Measurements from ENCODE around the gene PIAS4.

DNA sequence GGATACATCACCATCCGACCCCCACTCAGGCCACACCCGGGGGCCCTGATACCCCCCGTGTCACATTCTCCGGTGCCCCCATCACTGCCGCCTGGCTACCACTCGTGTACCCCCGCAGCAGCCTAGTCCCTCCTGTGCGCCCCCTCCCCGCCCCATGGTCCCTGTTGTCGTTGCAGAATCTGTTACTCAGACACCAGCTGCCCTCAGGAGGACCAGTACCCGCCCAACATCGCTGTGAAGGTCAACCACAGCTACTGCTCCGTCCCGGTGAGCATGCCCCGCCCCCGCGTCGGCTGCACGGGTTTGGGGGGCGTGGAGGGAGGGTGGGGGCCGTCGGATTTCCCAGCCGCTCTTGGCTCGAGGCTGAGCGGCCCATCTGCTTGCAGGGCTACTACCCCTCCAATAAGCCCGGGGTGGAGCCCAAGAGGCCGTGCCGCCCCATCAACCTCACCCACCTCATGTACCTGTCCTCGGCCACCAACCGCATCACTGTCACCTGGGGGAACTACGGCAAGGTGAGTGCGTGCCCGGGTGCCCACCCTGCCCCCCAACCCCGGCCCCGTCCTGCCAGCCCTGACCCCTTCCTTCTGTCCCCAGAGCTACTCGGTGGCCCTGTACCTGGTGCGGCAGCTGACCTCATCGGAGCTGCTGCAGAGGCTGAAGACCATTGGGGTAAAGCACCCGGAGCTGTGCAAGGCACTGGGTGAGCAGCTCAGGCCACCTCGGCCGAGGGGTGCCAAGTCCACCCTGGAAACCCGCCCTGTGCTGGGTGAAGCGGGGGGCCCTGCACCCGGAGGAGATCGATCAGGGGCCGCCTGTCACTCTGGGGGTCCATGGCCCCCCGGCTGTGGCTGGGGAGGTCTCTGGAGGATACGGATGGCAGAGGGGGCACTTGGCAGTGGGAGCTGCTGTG is 21.1 kb downstream of the PIAS4 start:
- TF ChIP-seq ZNF639 (CRISPR knock-in tag; conservative IDR thresholded peaks at IDR 0.05 in 1 of 2, IDR thresholded peaks at IDR 0.05 in 1 of 2) (no peak), BHLHE40 (IDR thresholded peaks at IDR 0.05; ENCODE audit: low read length) (no peak), CTCF (IDR thresholded peaks at IDR 0.05 in 2 of 3, conservative IDR thresholded peaks at IDR 0.05 in 1 of 3; ENCODE audit: insufficient read depth in 2 of 3, low read depth in 1 of 3, low read length in 3 of 3) (no peak), YY1 (IDR thresholded peaks at IDR 0.05; ENCODE audit: borderline replicate concordance in 1 of 3, control insufficient read depth in 1 of 3, extremely low read depth in 1 of 3, insufficient read depth in 3 of 3, insufficient read length in 1 of 3, insufficient replicate concordance in 2 of 3, low read depth in 1 of 3, low read length in 2 of 3) (no peak), POLR2A (conservative IDR thresholded peaks at IDR 0.05) (no peak), HOXB6 (CRISPR knock-in tag; IDR thresholded peaks at IDR 0.05; ENCODE audit: borderline replicate concordance) (no peak), NFIC (IDR thresholded peaks at IDR 0.05) (no peak)
- TF ChIP-seq, protein P1, sequence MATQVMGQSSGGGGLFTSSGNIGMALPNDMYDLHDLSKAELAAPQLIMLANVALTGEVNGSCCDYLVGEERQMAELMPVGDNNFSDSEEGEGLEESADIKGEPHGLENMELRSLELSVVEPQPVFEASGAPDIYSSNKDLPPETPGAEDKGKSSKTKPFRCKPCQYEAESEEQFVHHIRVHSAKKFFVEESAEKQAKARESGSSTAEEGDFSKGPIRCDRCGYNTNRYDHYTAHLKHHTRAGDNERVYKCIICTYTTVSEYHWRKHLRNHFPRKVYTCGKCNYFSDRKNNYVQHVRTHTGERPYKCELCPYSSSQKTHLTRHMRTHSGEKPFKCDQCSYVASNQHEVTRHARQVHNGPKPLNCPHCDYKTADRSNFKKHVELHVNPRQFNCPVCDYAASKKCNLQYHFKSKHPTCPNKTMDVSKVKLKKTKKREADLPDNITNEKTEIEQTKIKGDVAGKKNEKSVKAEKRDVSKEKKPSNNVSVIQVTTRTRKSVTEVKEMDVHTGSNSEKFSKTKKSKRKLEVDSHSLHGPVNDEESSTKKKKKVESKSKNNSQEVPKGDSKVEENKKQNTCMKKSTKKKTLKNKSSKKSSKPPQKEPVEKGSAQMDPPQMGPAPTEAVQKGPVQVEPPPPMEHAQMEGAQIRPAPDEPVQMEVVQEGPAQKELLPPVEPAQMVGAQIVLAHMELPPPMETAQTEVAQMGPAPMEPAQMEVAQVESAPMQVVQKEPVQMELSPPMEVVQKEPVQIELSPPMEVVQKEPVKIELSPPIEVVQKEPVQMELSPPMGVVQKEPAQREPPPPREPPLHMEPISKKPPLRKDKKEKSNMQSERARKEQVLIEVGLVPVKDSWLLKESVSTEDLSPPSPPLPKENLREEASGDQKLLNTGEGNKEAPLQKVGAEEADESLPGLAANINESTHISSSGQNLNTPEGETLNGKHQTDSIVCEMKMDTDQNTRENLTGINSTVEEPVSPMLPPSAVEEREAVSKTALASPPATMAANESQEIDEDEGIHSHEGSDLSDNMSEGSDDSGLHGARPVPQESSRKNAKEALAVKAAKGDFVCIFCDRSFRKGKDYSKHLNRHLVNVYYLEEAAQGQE (IDR thresholded peaks at IDR 0.05; ENCODE audit: borderline replicate concordance), result no peak
- TF ChIP-seq, protein P1 (CRISPR knock-in tag; IDR thresholded peaks at IDR 0.05; ENCODE audit: low read depth), result no peak
